Stimulated activated CD4-positive, alpha-beta T cell treated with anti-CD3 and anti-CD28 coated beads, Interleukin-1b, Interleukin-23, amount 100 ng/mL, for 1 hour (primary cell): ENCODE results near the gene TRABD.
"Not testable (repeated sequence)": the region's sequence is repeated elsewhere in the genome, so short reads cannot be mapped to it uniquely, and the experiment has no call there.

Experiments
- DNase-seq, 2 donors: peaks; one replicate each; pipeline ENCODE4 v3.0.0-alpha.2; 2020; ENCODE audit warnings: low read depth in 2 of 2

TRABD gene

GRCh38 chr22:50185375-50186087 is at the start of gene TRABD:
TSS of gene TRABD (plus strand) at chr22:50185913. CDS start at chr22:50193061, 7,148 bp downstream.
- peak; percentile 76 to 83 for DNase-seq

GRCh38 chr22:50136581-50137015 is 49.1 kb upstream of the TRABD start:
- DNase-seq: no peak

- DNase-seq: not testable (repeated sequence)
Observed at GRCh38 chr22:50137277-50137676, 48.4 kb upstream of the TRABD start.

- DNase-seq: no peak
Observed at GRCh38 chr22:50138041-50138440, 47.7 kb upstream of the TRABD start.

- DNase-seq: no peak
Observed at GRCh38 chr22:50138988-50139387, 46.7 kb upstream of the TRABD start.

- no peak for DNase-seq
Observed at GRCh38 chr22:50139843-50140415, 45.8 kb upstream of the TRABD start.

- DNase-seq: no peak
Observed at GRCh38 chr22:50140615-50141014, 45.1 kb upstream of the TRABD start.

GRCh38 chr22:50141462-50141861 is 44.3 kb upstream of the TRABD start:
- DNase-seq: no peak

GRCh38 chr22:50141891-50142363 is 43.8 kb upstream of the TRABD start:
- DNase-seq: no peak

GRCh38 chr22:50143096-50143495 is 42.6 kb upstream of the TRABD start:
- DNase-seq: no peak

- DNase-seq: no peak
Observed at GRCh38 chr22:50144005-50144614, 41.6 kb upstream of the TRABD start.

- no peak for DNase-seq
Observed at GRCh38 chr22:50145721-50146438, 39.8 kb upstream of the TRABD start.

- DNase-seq: no peak
Observed at GRCh38 chr22:50146439-50147238, 39.1 kb upstream of the TRABD start.

GRCh38 chr22:50147258-50148165 is 38.2 kb upstream of the TRABD start:
- not testable (repeated sequence) for DNase-seq

GRCh38 chr22:50148166-50148500 is 37.6 kb upstream of the TRABD start:
- no peak for DNase-seq

GRCh38 chr22:50148991-50149721 is 36.6 kb upstream of the TRABD start:
- peak; percentile 54 to 55 for DNase-seq

- DNase-seq: no peak
Observed at GRCh38 chr22:50150161-50151129, 35.3 kb upstream of the TRABD start.
